Erythroblast (primary cell): Measurements from ENCODE around the gene PTDSS2.
"Not testable (repeated sequence)": the region's sequence is repeated elsewhere in the genome, so short reads cannot be mapped to it uniquely, and the experiment has no call there.

Experiments
- GATA1 ChIP-seq: IDR thresholded peaks from 2 replicates; pipeline ENCODE4 v1.6.1; 2011; ENCODE audit warnings: low read depth, mild to moderate bottlenecking, control low read depth, low read length, moderate library complexity
- POLR2A ChIP-seq: IDR thresholded peaks from 2 replicates; pipeline ENCODE4 v1.6.1; 2011; ENCODE audit warnings: mild to moderate bottlenecking, low read length

- TF ChIP-seq POLR2A, GATA1: not testable (repeated sequence)
Observed at GRCh38 chr11:469026-469683, 19.1 kb downstream of the PTDSS2 start.
